ENCODE data around the gene P4HB.

DNA sequence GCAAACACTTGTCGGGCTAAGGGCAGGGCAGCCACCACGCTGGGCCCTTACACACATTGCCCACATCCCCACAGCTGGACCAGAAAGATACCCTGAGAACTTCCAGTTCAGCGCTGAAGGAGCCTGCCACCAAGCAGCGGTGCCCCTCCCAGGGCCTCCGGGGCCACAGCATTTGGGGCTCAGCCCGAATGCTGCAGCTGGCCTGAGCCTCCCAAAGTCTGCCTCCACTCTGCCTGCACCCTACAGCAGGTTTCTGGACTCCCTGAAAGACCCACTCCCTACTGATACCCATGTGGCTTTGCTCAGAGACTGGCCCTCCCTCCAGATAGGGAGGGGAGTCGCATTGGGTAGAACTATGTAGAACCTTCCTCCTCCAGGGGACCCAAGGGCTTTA lies 28.8 kb downstream of the P4HB start:
- TF ChIP-seq, protein P1, sequence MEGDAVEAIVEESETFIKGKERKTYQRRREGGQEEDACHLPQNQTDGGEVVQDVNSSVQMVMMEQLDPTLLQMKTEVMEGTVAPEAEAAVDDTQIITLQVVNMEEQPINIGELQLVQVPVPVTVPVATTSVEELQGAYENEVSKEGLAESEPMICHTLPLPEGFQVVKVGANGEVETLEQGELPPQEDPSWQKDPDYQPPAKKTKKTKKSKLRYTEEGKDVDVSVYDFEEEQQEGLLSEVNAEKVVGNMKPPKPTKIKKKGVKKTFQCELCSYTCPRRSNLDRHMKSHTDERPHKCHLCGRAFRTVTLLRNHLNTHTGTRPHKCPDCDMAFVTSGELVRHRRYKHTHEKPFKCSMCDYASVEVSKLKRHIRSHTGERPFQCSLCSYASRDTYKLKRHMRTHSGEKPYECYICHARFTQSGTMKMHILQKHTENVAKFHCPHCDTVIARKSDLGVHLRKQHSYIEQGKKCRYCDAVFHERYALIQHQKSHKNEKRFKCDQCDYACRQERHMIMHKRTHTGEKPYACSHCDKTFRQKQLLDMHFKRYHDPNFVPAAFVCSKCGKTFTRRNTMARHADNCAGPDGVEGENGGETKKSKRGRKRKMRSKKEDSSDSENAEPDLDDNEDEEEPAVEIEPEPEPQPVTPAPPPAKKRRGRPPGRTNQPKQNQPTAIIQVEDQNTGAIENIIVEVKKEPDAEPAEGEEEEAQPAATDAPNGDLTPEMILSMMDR (IDR thresholded peaks at IDR 0.05 in 4 of 5, conservative IDR thresholded peaks at IDR 0.05 in 1 of 5): no peak
- TF ChIP-seq POLR2A (IDR thresholded peaks at IDR 0.05): no peak

All from gastrocnemius medialis (tissue), 4 donors.